GM21381 (cell line): ENCODE results near the gene MEAK7.

Source experiments
- ATAC-seq: cut with Tn5 transposase; IDR thresholded peaks from one replicate; pipeline ENCODE4 v1.9.1; 2021; ENCODE audit warnings: mild to moderate bottlenecking, moderate library complexity; ENCODE audit not compliant: unreplicated experiment

Gene MEAK7

DNA sequence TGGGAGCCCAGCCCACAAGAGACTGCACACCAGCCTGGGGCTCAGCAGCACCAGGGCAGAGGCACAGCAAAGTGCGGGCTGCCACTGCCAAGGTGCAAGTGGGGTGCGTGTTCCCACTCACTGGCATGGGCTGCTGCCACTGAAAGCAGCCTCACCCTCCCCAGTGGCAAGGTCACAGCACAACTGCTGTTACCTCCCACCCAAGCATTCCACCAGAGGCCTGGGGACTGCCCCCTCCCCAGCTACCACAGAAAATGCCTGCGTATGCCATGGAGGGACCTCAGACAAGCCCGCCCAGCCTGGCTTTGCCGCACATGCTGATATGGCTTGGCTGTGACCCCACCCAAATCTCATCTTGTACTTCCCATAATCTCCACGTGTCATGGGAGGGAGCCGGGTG, 33.1 kb downstream of the MEAK7 start:
- ATAC-seq, result no peak

DNA sequence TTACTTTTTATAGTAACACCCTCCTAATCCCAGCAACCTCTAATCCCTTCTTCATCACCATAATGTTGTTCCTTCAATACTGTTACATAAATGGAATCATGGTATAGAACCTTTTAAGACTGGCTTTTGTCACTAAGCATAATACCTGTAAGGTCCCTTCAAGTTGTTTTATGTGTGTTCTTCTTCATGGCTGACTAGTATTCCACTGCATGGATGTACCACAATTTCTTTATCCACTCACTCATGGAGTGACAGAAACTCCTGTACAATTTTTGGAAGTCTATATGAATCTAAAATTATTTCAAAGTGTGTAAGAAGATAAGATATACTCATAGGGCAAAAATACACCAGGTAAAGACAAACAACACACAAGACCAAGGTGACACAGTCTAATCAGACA, 36.8 kb downstream of the MEAK7 start:
- no peak for ATAC-seq

DNA sequence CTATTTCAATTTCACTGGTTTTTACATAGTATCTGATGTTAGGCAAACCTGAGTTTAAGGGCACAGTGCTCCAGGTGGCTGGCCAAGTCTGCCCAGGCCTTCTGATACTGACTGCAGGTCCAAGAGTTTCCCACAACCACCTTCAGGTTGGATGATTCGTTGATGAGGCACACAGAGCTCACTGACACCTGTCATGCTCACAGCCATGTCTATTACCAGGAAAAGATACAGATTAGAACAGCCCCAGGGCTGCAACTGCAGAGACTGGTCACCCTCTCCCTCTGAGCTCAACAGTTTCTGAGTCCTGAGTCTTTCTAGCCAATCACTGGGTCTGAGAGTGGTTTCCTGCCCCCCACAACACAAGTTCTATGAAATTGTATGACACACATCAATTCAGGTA, 37.2 kb downstream of the MEAK7 start:
- ATAC-seq, result no peak

DNA sequence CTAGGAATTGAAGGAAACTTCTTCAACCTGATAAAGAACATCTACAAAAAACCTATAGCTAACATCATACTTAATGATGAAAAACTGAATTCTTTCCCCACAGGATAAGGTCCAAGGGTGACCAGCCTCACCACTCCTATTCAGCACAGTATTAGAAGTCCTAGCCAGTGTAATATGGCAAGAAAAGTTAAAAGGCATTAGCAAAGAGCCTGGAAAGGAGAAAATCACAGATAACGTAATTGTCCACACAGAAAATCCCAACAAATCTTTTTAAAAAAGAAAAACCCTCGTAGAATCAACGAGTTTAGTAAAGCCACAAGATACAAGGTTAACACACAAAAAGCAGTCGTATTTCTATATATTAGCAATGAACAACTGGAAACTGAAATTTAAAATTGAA, 37.8 kb downstream of the MEAK7 start:
- no peak for ATAC-seq

DNA sequence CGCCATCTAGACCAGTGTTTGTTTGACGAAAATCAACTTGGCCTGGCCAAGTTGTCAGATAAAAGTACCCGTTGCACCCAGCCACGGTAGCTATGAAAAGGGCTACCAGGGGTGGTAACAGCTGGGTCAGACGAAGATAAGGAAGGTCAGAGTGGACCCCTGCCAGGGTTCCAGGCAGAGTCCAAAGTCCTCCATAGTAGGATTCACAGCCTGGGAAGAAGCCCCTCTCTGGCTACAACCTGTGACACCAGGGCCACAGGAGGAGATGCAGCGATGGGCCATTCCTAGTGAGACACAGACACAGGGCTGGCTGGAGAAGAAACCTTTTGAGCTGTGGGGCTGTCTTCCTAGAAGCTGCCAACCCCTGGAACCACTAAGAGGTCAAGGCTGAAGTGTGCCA, 39.3 kb downstream of the MEAK7 start:
- ATAC-seq, result no peak

DNA sequence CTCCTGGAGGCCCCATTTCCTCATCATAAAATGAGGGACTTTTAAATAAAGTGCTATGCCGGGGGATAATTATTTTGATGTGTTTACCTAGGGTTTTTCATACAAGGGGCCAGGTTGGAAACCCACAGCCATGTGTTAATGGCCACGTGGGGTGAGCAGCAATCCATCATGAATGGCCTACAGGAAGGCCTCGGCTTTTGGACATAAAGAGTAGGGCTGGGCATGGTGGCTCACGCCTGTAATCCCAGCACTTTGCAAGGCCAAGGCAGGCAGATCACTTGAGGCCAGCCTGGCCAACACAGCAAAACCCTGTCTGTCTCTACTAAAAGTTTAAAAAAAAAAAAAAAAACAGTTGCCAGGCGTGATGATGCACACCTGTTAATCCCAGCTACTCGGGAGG, 40.3 kb downstream of the MEAK7 start:
- ATAC-seq, result no peak

DNA sequence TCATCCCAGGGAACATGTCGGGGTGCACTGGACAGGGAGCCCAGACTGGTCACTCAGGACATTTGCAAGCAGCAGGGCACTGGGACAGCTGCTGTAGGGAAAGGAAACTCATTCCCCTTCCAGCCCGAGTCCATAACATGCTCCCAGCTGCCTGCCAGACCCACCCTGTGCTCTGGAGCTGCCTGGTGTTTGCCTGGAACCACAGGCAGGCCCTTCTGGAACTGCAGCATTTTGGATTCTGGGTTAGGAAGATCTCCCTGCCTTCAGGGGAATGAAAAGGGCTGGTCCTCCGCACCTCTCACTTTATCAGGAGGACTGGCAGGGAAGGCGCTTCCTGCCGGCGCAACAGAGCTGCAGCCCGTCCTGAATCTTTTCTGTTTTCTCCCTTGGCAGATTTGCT, 41.2 kb downstream of the MEAK7 start:
- ATAC-seq, result no peak

DNA sequence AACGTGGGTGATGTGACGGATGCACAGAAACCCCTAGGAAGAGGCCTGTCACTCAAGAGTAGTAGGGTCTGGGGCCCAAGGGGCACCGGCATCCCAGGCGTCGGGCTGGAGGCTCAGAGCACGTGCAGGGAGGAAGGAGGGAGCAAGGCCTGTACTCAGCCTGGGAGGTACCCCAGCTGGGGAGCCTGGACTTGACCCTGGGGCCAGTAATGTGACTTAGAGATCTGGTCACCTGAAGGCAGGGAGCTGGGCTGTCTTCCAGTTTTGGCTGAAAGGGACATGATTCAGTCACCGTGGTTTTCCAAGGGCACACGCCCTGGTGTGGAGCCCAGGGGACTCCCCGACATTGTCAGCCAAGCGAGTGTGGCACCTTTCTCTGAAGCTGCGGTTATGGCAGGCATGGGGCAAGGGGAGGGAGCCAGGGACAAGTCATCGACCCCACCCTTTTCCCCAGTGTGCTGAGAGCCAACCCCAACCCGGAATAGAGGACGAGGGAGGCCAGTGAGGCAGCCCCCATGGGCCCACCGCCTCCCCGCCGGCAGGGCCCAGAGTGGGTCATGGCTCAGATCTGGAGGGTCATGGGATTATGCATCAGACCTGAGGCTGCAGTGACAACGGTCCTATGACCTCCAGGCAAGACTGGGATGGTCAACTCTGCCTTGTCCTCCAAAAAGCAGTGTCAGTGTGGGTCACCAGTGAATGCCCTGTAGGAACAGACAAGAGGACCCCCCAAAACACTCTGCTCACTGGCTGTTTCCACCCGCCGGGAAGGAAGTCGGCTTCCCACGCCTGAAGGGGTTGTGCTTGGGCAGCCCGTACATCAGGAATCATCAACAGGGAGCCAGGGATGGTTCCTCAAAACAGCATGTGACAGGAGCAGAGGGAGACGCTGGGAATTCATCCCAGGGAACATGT, 41.9 kb downstream of the MEAK7 start:
- ATAC-seq, result no peak

DNA sequence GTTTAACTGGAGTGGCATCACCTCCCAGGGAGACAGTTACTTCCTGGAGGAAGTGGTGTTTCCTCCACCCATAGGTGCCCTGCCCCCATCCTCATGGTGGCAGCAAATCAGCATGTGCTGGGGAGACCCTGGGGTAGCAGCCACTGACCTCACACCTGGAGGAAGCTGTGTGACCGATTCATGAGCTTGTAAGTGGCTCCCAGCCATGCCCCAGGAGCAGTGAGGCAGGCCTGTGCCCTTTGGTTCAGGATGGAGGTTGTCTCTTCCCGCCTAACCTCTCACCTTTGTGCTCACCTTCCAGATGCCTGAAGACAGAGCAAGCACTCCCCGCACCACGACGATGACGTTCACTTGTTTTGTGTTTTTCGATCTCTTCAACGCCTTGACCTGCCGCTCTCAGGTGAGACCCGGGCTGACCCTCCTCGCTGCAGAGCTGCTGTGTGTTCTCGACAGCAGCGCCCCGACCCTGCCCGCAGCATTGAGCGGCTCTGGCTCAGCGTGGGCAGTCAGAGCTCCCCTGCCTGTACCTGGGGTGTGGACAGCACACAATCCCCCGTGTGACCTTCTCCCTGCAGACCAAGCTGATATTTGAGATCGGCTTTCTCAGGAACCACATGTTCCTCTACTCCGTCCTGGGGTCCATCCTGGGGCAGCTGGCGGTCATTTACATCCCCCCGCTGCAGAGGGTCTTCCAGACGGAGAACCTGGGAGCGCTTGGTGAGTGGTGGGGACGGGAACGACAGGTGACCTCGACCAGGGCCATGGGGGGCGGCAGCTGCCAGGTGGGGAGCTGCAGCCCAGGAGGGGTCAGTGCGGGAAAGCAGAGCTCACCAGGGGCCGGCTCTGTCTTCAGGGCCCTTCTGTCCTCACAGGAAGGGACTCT, 42.8 kb downstream of the MEAK7 start:
- ATAC-seq, result no peak

DNA sequence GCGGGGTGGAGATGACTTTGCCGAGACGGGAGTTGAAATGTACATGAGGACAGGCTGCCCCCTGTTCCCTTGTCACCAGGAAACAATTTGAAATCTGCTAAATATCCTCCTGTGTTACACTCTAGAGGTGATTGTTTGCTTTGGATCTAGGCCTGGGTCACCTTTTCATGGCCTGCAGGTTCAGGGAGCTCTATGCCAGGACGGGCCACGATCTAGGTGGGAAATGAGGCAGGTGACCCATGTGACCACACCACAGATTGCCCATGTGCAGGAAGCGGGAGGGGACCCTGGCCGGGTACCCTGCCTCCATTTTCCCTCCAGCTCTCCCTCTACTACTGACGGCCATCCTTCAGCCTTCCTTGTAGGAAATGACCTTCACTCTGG, 43.4 kb downstream of the MEAK7 start:
- ATAC-seq, result no peak

DNA sequence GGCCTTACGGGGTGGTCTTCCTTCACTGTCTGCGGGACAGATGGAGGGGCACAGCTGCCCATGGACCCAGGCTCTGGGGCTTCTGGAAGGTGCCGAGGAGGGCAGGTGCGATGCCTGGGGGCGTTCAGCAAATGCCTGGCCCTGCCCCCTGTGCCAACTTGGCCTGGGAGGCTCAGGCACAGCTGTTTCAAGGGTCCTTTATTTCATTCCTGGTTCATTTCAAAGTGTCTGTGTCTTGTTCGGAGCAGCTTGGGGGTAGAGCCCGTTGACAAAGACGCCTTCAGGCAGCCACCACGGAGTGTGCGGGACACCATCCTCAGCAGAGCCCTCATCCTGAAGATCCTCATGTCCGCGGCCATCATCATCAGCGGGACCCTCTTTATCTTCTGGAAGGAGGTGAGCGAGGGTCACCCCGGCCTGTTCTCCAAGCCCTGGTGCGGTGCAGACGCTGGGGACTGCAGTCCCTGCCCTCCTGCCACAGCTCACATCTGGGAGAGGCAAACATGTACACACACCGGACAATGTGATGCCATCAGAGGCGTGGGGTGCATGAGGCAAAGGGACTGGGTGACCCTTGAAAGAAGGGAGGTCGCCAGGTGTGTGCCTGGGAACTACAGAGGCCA, 43.9 kb downstream of the MEAK7 start:
- no peak for ATAC-seq

DNA sequence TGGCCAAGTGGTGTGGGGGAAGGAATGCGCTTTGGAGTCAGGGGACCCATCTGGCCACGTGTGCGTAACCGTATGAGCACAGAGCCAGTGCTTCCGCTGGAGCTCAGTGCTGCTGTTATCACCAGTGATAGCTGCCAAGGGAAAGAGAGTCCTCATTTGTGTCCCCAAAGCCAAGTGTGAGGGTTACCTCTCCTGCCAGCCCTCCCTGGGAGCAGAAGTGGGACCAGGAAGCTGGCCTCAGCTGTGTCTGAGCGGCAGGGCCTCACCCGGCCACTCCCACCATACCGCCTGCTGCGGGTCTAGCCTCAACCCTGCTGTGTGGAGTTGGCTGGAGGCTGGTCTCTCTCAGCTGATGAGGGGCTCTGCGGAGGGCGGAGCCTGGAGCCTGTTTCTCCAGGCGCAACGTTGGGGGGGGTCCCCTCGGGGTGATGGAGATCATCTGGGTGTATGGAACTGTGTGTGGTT, 44.5 kb downstream of the MEAK7 start:
- ATAC-seq, result no peak

DNA sequence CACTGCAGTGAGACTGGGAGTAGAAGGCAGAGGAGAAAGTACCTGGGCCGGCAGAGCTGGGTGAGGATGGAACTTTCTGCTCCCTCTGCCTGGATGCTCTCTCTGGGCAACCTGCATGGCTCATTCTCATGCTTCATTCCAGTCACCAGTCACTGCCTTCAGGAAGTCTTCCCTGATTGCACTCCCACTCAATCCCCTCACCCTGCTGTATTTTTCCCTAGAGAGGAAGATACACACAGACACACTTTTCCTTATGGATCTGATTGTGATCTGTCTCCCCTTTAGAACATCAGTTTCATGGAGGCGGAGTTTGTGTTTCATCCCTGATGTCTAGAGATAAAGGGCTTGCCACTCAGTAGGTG, 44.9 kb downstream of the MEAK7 start:
- no peak for ATAC-seq

DNA sequence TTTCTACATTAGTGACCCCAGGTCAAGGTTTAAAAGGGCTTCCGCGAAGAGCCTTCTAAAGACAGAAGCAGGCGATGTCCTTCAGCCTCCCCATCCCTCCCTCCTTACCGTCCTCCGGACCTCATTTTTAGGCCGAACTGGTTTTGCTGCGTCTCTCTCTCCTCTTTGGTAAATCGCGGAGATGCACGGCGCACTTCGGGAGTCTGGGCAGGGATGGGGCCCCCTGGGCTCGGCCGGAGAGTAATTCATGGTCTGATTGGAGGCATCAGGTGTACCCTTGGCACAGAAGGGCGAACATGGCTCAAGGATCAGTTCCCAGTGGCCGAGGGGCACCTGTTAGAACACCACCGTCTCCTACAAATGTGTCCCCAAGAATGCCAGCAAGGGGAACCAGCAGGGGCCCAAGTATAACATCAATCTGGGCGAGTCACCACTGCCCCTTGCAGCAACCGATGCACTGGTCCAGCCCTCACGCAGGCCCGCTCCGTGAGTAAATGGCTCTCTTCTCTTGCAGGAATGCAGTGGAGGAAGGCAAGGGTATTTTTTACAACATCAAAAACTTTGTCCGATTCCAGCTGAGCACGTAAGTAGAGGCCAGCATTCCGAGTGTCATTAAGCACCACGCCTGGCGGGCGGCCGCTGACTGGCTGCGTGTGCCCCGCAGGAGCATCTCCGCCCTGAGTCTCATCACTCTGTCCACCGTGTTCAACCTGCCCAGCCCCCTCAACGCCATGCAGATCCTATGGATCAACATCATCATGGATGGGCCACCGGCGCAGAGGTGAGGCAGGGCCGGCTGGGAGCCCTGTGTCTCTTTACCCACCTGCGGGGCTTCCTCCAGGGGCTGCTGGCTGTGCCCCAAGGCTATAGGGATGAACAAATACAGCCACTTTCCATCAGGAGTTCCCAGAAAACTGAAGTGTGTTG, 45.6 kb downstream of the MEAK7 start:
- no peak for ATAC-seq

DNA sequence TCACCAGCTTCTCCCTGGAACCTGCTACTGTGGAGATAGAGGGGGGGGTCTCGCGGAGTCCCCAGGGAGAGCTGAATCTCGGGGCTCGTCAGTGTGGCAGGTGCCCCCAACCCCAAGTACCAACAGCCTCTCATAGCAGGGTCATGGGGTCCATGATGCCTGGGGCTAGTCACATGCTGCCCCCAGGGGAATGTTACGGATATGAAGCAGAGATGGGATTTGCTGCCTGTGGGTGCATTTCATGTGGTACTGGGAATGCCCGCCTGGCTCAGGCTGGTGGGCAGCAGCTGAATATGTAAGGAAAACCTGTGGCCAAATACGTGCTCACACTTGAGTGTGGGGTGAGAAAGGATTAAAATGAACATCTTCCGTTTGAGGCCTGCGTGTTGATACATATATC, 49.4 kb downstream of the MEAK7 start:
- ATAC-seq, result no peak
